Measurements from ENCODE around the gene MYH14. TPM values are rescaled to one million over a fixed set of nuclear protein-coding genes. Genes with fewer than 3 reads are reported as not detected.

MYH14 gene
- total and polyA plus RNA-seq, 10 of the 15 experiments (the other 5 are each of a cell fraction or from before 2014, with no cell fraction given), result 0.06 to 0.69 (median 0.15) TPM; not detected in 4

DNA sequence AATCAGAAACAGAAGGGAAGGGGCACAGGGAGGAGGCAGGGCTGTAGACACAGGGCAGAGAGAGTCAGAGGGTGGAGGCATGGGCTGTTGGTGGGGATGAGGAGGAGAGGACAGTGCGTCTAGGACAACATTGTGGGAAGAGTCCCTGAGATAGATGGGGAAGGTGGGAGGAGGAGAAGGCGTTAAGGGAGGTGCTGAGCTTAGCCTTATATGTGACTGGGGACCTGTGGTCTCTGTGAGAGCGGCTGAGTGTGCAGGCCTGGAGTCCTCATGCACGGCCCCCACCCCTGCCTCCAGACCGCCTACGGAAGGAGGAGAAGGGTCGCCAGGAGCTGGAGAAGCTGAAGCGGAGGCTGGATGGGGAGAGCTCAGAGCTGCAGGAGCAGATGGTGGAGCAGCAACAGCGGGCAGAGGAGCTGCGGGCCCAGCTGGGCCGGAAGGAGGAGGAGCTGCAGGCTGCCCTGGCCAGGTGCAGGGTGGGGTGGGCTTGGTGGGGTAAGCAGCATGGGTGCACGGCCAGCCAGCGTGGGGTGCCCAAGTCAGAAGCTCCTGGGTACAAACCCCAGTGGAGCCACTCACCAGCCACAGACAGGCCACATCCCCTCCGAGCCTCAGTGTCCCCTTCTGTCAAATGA is 69.0 kb downstream of the MYH14 start:
- H3K4me2 ChIP-seq (ENCODE audit: control insufficient read depth, insufficient read depth), result no peak overlapping the region
- ChIA-PET POLR2A (interaction anchor here (0.6 to 1.3 kb wide), 2 partner anchors 8 to 35 kb away, joined by 3 to 4 read pairs; no protein-coding TSS in a partner anchor), CTCF (interaction anchor here (0.6 to 1.1 kb wide), 2 partner anchors 13 to 216 kb away, joined by 3 read pairs; no protein-coding TSS in a partner anchor), RAD21 (ENCODE audit: unreplicated experiment) (no interaction called here), SMC1A (ENCODE audit: uncharacterized antibody, unreplicated experiment) (interaction anchor here (1.2 to 1.4 kb wide), 2 partner anchors 14 to 29 kb away, joined by 3 to 4 read pairs; no protein-coding TSS in a partner anchor)
- DNase-seq (ENCODE audit: low read depth, low spot score) (no peak), ATAC-seq (no peak), FAIRE-seq (no peak)
- no TSS peak for BruUV-seq (replicated peaks)
- H3K4me3 ChIP-seq, result no peak overlapping the region
- TF ChIP-seq KLF5 (IDR thresholded peaks at IDR 0.05; ENCODE audit: partially characterized antibody), result no peak
- no peak for TF ChIP-seq FOS (IDR thresholded peaks at IDR 0.05; ENCODE audit: borderline replicate concordance, extremely low read depth, insufficient read length)
- TF ChIP-seq DPF2 (IDR thresholded peaks at IDR 0.05), result no peak
- no peak for TF ChIP-seq YBX1 (IDR thresholded peaks at IDR 0.05)
- TF ChIP-seq EED (IDR thresholded peaks at IDR 0.05; ENCODE audit: low read depth), result no peak
- no peak for TF ChIP-seq JUNB (IDR thresholded peaks at IDR 0.05)
- TF ChIP-seq, protein P1, sequence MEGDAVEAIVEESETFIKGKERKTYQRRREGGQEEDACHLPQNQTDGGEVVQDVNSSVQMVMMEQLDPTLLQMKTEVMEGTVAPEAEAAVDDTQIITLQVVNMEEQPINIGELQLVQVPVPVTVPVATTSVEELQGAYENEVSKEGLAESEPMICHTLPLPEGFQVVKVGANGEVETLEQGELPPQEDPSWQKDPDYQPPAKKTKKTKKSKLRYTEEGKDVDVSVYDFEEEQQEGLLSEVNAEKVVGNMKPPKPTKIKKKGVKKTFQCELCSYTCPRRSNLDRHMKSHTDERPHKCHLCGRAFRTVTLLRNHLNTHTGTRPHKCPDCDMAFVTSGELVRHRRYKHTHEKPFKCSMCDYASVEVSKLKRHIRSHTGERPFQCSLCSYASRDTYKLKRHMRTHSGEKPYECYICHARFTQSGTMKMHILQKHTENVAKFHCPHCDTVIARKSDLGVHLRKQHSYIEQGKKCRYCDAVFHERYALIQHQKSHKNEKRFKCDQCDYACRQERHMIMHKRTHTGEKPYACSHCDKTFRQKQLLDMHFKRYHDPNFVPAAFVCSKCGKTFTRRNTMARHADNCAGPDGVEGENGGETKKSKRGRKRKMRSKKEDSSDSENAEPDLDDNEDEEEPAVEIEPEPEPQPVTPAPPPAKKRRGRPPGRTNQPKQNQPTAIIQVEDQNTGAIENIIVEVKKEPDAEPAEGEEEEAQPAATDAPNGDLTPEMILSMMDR (IDR thresholded peaks at IDR 0.05 in 2 of 3, conservative IDR thresholded peaks at IDR 0.05 in 1 of 3; ENCODE audit: control insufficient read depth in 2 of 3, extremely low read depth in 1 of 3, insufficient read depth in 1 of 3, low read depth in 3 of 3, low read length in 3 of 3), result no peak
- H3K36me3 ChIP-seq (ENCODE audit: control insufficient read depth in 2 of 2, insufficient read depth in 2 of 2, low read length in 1 of 2), result no peaks in the 10 kb centered on the region
- 29% methylated on average over 13 of the region's 14 CpGs for WGBS (ENCODE audit: insufficient coverage, insufficient replicate concordance, low lambda C conversion rate, missing lambda C conversion rate)
- no peaks in the 10 kb centered on the region; the same call in 2 of the 3 replicates for H3K9me3 ChIP-seq (replicated peaks; ENCODE audit: control insufficient read depth, insufficient read depth, low read length)
- no peak overlapping the region for H3K9ac ChIP-seq (ENCODE audit: control insufficient read depth, insufficient read depth, low read length)
- no peaks in the 10 kb centered on the region for H3K79me2 ChIP-seq (ENCODE audit: control insufficient read depth, insufficient read depth, low read length)
- no peaks in the 10 kb centered on the region for H3K4me1 ChIP-seq (ENCODE audit: control insufficient read depth, insufficient read depth, low read length)
- H4K20me1 ChIP-seq (ENCODE audit: control insufficient read depth, insufficient read depth), result no peaks in the 10 kb centered on the region
- H3K27ac ChIP-seq (ENCODE audit: control insufficient read depth, insufficient read depth), result no peak overlapping the region
- intact Hi-C loops (cut with micrococcal nuclease; ENCODE audit: unreplicated experiment), result no loop called here
- in situ Hi-C loops (cut with MboI), result no loop called here
- no peak overlapping the region for H2AFZ ChIP-seq (ENCODE audit: control insufficient read depth, low read depth, low read length)
- H3K27me3 ChIP-seq (replicated peaks in 1 of 2; ENCODE audit: control insufficient read depth in 2 of 2, insufficient read depth in 2 of 2, low read length in 1 of 2), result no peaks in the 10 kb centered on the region; a peak in 2 of 4 replicates

All from GM12878 (cell line).